Endothelial cell of umbilical vein (primary cell): ENCODE results near the gene A1BG.

Experiments used
- CTCF ChIP-seq, 2 donors: IDR thresholded peaks; 1 replicate in 1 of 2; 2 replicates in 1 of 2; pipeline ENCODE4 v1.5.1; 2011; ENCODE audit warnings: low read length in 2 of 2, mild to moderate bottlenecking in 2 of 2, moderate library complexity in 2 of 2, control low read depth in 1 of 2, inconsistent platforms in 1 of 2, low read depth in 1 of 2; ENCODE audit not compliant: insufficient read depth in 1 of 2; ENCODE audit errors: extremely low read depth in 1 of 2
- EZH2 ChIP-seq: IDR thresholded peaks from 2 replicates; pipeline ENCODE4 v1.6.1; 2012; ENCODE audit warnings: borderline replicate concordance, low read depth, mild to moderate bottlenecking, moderate library complexity, low read length, inconsistent platforms; ENCODE audit not compliant: severe bottlenecking
- FOS ChIP-seq: IDR thresholded peaks from 2 replicates; pipeline ENCODE4 v1.6.1; 2011; ENCODE audit warnings: mild to moderate bottlenecking, low read length, moderate library complexity, borderline replicate concordance; ENCODE audit not compliant: insufficient read depth
- GATA2 ChIP-seq: IDR thresholded peaks from 2 replicates; pipeline ENCODE4 v1.7.0; 2011; ENCODE audit warnings: low read depth, mild to moderate bottlenecking, moderate library complexity, mixed read lengths, low read length; ENCODE audit not compliant: insufficient read length, insufficient read depth
- MAX ChIP-seq: IDR thresholded peaks from 2 replicates; pipeline ENCODE4 v1.6.1; 2011; ENCODE audit not compliant: insufficient read depth, insufficient read length
- POLR2A ChIP-seq: IDR thresholded peaks from 2 replicates; pipeline ENCODE4 v1.6.1; 2012; ENCODE audit warnings: low read depth, mild to moderate bottlenecking, control low read depth, low read length

- TF ChIP-seq POLR2A (peak; percentile 72), CTCF (IDR thresholded peaks at IDR 0.05; ENCODE audit: extremely low read depth in 1 of 2, insufficient read depth in 1 of 2, low read depth in 1 of 2, low read length in 2 of 2) (no peak), MAX (peak; percentile 41), EZH2 (no peak), GATA2 (no peak), FOS (peak; percentile 6)
Observed at GRCh38 chr19:58380662-58381459, 27.6 kb upstream of the A1BG start, which contains the start of gene ZNF837.
